Activated T-cell treated with anti-CD3 and anti-CD28 coated beads for 1 hour (primary cell): ENCODE measurements around the gene CDK8.
"Not testable (repeated sequence)": the region's sequence is repeated elsewhere in the genome, so short reads cannot be mapped to it uniquely, and the experiment has no call there.

ENCODE experiments used
- DNase-seq: peaks from one replicate; pipeline ENCODE4 v3.0.0-alpha.2; 2020; ENCODE audit warnings: low read depth

Gene CDK8

DNA sequence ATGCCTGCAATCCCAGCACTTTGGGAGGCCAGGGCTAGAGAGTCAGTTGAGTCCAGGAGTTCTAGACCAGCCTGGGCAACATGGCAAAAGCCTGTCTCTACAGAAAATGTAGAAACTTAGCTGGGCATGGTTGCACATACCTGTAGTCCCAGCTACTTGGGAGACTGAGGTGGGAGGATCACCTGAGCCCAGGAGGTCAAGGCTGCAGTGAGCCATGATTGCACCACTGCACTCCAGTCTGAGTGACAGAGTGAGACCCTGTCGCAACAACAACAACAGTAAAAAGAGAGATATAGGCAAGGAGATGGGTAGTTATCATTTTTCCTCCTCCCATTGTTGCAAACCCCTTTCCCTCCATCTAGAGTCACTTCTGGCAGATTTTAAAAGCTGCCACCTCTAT, 62.2 kb downstream of the CDK8 start:
- not testable (repeated sequence) for DNase-seq

DNA sequence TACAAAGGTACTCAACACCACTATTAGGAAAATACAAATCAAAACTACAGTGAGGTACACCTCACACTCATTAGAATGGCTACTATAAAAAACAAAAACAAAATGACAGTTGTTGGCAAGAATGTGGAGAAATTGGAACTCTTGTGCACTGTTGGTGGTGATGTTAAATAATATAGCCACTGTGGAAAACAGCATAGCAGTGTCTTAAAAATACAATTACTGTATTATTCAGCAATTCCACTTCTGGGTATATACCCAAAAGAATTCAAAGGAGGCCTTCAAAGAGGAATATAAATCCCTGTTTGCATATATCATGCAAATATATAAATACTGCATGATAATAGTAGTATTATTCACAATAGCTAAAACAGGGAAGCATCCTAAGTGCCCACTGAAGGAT, 66.8 kb downstream of the CDK8 start:
- no peak for DNase-seq

DNA sequence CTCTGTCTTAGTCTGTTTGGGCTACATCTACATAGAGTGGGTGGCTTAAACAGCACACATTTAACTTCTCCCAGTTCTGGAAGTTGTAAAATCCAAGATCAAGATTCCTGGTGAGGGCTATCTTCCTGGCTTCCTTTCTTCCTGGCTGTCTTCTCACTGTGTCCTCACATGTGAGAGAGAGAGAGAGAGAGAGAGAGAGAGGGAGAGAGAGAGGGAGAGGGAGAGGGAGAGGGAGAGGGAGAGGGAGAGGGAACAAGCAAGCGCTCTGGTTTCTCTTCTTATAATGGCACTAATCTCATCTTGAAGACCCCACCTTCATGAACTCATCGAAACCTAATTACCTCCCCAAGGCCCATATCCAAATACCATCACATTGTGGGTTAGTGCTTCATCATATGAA, 69.2 kb downstream of the CDK8 start:
- no peak for DNase-seq

DNA sequence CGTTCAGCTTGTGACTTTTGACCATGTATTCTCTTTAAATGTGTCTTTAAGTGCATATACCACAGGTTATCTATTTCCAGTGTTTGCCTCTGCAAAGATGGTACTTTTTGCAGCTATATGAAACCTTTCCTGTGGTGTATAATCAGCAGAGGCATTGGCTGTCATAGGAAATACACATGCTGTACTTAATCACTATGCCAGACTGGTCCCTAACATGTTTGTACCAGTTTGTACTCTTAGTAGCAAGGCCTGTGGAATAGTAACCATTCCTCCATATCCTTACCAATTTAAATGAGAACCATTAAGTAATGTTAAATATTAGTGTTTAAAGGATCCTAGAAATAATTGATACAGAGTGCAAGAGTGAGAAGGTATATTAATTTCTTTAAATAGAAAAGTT, 69.8 kb downstream of the CDK8 start:
- DNase-seq, result no peak

DNA sequence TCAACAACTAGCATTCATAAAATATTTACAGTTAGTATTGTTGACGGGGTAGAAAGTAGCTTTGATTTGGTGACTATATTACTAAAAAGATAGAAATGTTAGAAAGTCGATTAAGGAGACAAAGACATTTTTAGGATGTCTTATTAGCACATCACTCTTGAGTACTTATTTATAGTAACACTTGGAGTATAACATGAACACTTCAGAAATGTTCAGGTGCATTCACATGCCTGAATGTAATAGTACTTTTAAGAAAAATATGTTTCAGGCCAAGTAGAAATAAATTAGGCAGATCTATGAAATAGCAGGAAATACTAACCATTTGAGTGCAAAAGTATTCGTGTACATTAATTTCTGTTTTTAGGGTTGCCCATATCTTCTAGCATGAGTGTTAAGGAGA, 70.4 kb downstream of the CDK8 start:
- no peak for DNase-seq

DNA sequence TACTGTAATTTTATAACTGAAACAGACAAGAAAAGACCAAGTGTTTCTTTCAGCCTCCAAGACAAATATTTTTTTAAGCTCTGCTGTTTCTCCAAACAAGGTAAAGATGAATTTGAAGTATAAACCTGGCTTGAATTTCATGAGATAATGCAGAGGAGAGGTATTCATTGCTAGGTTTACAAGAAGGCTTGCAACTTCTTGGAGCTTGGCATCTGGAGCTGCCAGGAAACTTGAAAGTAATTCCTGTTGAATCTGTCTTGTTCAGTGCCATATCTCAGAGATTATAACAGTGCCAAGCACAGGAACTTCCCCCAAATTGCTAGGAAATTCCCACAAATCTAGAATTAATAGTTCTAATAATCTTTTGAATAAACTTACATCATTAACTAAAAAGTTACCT, 70.9 kb downstream of the CDK8 start:
- DNase-seq, result no peak

DNA sequence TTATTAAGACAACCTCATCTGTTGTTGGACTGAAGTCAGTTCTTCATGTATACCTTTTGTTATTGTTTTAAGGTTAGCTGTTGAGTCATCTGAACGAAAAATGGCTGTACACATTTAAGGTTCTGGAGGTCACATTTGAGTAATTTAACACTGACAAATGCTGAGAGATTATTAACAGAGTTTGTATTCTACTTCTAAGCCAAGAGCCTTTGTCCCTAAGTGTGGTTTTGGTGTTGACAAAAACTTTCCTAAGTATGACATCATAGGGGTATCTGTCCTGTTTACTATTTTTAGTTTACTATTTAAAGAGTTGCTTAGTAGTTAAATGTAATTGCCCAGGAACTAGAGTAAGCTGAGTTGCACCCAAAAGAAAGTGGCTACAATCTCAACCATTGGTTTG, 71.9 kb downstream of the CDK8 start:
- no peak for DNase-seq

DNA sequence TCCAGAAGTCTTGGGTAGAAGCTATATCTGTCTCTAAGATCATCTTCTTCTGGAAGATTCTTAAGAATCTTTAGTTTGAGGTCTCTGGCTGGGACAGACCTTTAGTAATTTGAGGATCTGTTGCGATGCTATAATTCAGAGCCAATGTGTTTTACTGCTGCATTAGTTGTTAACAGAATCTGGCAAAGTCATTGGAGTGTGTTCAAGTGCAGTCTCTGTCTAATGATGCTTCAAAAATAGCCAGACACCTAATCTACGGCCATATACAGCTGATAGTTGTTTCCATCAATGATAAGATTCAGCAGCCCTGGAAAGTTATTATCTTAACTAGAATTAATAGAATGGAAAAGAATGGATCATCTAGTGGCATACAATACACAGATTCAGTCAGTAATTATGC, 72.6 kb downstream of the CDK8 start:
- DNase-seq, result no peak

DNA sequence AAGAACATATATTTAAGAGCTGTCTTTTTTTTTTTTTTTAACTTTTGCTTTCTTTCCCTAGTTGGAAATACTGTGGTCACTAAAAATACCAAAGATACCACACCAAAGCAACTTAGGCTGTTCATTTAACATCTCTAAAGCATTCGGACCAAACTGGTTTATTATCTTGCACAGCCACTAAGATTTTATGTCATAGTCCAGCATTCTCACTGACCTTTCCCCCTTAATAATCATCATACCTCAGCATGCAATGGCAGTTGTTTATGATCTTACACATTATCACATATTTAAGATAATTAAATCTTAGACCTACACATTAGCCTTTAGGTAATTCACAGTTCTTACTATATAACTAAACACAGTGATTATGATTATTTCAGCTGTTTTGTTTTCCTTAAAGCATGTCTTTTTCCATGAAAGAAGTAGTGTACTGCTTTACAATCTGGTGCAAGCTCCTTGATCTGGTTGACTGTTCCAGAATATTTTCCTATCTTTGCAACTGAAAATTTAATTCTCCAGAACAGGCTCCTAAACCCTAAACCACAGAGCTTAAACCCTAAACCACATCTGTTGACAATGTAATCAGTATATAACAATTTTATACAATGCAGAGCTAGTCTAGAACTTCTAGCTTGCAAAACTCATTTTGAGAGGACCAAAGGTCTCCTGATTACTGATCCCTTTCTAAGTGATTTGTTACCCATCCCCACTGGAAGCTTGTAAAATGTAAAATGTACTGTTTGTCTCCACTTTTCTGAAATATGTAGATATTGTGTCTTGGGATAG, 74.2 kb downstream of the CDK8 start:
- DNase-seq, result no peak

DNA sequence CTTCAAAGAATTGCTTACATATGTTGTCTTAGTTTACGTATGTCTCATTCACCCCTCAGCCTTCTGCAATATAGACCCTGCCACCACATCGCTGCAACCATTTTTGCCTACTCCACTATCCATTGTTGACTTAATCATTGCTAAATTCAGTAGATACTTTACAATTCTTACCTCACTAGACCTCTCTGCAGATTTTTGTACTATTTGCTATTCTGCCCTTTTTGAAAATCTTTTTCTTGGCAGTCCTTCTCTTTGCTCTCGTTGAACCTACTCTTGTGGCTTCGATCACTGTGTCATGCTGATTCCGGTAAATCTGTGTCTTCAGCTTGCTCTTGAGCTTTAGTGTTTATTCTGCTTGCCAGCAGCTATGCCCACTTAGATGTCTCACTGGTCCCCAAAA, 81.2 kb downstream of the CDK8 start:
- no peak for DNase-seq

DNA sequence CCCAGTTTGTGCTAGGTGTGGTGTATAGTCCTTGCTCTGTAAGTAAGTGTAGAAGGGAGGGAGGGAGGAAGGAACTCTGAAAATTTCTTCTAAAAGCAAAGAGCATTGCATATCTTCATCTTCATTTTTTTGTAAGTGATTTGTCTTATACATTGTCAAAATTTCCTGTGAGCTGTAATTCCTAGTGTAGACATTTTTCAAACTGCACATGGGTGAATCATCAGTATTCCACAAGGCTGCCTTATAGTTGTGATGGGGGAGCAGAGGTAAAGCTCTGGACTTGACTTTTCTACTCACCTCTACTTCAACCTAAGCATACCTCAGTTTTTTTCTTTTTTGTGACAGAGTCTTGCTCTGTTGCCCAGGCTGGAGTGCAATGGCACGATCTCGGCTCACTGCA, 86.9 kb downstream of the CDK8 start:
- no peak for DNase-seq

DNA sequence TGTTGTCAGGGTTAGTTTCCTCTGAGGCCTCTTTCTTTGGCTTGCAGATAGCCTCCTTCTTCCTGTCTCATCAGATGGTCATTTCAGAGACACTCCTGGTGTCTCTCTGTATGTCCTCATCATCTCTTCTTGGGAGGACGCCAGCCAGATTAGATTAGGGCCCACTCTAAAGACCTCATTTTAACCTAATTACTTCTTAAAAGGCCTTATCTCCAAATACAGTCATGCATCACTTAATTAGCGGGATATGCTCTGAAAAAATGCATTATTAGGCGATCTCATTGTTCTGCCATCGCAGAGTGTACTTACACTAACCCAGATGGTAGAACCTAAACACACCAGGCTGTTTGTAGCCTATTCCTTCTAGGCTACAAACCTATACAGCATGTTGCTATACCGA, 89.0 kb downstream of the CDK8 start:
- no peak for DNase-seq

DNA sequence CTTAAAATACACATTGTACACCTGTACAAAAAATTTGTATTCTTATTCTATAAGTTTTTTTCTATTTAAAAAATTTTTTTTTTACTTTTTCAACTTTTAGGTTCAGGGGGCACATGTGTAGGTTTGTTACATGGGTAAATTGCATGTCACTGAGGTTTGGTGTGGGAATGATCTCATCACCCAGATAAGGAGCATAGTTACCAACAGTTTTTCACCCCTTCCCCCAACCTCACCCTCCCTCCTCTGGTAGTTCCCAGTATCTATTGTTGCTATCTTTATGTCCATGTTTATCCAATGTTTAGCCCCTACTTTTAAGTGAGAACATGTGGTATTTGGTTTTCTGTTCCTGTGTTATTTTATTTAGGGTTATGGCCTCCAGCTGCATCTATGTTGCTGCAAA, 89.9 kb downstream of the CDK8 start:
- DNase-seq, result no peak

DNA sequence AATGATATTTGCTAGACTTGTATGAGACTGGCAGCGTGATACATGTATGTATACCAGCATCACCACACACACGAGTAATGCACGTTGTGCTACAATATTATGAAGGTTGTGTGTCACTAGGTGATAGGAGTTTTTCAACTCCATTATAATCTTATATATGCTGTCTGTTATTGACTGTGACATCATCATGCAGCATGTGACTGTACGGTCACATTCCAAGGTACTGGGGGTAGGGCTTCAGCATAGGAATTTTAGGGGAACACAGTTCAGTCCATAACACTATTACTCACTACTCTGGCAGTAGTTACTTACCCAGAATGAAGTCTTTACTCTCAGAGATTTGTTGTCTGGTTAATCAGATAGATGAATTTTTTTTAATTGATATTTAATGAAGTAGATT, 91.1 kb downstream of the CDK8 start:
- DNase-seq, result no peak

DNA sequence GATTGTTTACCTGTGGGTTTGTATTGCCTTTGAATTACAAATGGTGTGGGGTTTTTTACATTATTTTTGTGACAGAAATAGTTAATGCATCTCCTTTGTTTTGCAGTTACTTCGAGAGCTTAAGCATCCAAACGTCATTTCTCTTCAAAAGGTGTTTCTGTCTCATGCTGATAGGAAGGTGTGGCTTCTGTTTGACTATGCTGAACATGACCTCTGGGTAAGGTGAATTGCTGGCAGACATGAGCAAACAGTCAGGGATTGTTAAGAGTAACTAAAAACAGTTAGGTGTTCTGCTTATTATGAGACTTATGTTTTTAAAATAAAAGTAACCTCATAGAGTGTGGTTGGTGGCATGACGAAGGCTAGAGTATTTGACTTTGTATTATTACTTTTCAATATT, 95.0 kb downstream of the CDK8 start:
- no peak for DNase-seq

DNA sequence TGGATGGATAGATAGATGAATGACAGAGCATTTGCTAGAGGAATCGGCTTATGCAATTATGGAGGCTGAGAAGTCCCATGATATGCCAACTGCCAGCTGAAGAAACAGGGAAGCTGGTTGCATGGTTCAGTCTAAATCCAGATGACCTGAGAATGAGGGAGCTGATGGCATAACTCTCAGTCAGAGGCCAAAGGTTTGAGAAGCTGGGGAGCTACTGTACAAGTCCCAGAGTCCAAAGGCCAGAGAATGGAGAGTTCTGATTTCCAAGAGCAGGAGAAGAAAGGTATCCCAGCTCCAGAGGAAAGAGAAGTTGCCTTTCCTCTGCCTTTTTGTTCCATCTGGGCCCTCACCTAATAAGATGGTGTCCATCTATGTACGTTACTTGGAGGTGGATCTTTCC, 108.3 kb downstream of the CDK8 start:
- DNase-seq, result no peak

DNA sequence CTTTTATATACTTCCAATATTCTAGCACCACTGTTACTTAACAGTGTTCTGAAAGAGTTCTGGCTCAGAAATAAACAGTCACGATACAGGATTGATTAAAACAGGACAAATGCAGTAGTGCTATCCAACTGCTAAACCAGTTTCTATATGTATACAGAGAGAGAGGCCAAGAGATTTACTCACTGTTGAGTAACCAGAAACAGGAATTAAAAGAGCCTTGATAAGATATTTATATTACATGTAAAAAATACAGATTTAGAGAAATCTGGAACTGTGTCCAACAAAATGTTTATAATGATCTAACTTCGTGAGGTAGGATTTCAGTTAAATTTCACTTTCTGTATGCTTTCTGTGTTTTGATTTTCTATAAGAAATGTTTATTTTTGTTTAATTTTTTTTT, 116.6 kb downstream of the CDK8 start:
- DNase-seq, result no peak

DNA sequence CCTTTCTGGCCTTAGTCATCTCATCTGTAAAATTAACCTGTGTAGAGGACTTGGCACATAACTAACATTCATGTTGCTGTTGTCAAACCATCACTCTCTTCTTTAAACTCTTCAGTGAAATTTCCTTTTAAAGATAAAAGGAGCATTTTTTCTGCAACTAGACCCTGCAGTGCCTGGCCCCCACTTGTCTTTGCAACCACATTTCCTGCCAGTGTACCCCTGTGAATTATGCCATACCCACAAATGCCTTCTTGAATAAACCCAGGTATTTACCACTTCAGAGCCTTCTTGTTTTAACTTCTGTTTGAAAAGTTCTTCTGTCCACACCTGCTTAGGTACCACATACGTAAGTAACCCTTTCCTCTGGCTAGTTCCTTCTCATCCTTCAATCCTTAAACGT, 118.8 kb downstream of the CDK8 start:
- DNase-seq, result no peak

DNA sequence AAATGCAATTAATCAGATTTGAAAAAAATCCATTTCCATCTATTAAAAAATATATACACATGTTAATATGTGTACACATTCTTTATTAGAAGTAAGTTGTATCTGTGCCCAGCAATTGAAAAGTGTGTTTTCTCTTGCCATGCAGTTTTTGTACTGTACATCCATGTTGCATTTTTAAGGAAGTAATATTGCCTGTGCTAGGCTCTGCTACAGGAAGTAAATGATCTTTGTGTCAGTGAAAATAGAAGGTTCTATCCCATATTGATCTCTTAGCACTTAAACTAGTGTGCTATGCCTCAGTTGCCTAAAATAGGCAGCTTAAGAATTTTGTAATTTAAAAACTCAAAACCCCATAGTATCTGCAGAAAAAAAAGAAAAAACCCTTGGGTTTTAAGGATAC, 122.5 kb downstream of the CDK8 start:
- DNase-seq, result no peak

DNA sequence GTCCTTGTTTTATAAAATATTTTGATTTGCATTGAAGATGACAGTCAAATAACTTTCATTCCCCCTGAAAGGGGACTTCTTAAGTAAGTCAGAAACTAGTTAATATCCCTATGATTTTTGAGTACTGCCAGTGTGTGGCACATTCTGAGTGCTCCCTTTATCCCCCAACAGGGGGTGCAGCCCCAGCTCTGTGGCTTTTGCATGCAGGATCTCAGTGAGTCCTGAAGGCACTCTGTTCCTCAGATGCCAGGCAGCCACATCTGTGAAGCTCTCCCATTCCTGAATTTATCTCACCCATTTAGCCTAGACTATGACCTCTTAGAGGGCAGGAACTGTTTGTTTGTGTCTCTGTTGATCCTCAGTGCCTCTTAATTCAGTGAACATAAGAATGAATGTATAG, 123.1 kb downstream of the CDK8 start:
- DNase-seq, result no peak

DNA sequence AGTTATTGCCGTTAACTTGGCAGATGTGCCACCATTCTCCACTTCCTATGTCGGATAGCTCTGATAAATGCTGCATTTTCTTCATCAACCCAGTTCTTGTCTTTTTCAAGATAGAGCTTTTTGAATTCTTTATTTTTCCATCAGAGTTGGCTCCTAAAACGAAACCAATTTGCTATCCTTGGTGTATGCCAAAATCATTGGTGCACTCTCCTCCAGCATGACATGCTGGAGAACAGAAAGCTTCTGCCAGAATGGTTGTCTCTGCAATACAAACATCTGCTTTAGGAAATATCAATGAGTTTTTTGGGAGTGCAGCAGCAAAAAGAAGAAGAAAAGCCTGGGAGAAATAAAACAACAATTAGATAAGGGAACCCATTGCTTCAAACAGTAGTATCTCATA, 124.2 kb downstream of the CDK8 start:
- DNase-seq, result no peak

DNA sequence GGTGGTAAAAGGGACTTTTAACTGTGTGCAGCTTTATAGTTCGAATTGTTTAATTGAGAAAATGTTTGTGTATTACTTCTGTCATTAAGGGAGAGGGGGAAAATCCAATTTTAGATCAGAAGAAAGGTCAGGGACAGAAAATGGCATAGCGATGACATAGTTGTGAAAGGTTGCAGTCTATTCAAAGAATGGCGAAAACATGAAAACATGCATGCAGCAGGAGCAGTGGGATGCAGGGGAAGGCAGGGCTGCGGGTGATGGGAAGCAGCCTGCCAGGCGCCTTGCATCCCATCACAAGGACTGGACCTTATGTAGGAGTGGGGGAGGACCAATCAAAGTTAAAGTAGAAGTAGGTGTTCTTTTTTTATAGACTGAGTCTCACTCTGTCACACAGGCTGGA, 125.9 kb downstream of the CDK8 start:
- DNase-seq, result no peak

DNA sequence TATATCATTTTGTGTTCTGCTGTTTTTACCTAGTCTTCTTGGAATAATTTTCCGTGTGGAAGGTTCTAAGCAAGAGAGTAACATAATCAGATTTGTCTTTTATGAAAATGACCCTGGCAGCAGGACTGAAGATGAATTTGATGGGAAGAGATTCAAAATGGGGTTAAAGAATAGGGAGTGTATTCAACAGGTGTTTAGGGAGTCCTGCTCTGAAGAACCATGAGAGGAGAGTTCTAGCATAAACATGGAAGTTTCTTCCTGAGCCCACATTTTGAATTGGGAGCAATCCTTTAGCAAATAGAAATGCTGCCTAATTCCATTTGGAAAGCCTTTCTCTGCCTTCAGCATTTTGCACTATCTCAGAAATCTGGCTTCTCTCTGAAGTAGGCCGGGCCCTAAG, 127.0 kb downstream of the CDK8 start:
- DNase-seq, result no peak

DNA sequence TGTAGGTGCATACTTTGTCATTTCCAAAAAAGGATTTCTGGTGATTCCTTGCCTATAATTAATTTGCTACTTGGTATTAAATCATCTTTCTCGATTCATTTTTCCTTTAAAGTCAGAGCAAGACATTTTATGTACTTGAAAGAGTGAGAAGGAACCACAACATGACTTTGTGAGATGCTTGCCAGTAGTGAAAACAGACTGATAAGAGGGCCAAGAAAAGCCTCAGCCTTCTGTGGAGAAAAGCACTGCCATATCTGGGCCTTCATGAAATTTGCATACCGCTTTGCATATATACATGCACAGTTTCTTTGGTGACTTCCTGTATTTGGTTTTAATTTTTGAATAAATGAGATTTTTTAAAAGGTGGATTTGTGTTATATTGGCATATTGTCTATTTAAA, 128.4 kb downstream of the CDK8 start:
- no peak for DNase-seq

DNA sequence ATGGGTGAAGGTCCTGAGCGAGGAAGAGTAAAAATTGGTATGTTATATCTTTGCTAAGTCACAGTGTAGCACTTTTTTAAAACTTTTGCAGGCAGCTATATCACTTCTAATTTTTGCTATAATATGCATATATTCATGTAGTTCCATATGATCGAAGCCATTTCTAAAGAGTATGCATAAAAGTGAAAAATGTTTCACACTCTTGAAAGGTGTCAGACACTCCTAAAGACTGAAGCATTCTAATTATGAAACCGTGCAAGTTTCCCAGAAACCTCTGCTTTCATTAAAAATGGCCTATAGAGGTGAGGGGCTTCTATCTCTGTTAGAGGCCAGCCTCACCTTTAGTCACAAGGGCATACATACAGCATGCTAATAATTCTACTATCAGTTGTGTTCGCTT, 128.9 kb downstream of the CDK8 start:
- no peak for DNase-seq
